GM12873 (cell line): ENCODE data around the gene HEATR5A.

Experiments used
- TF ChIP-seq, protein P1 (sequence below): IDR thresholded peaks from 2 replicates; pipeline ENCODE4 v1.5.1; 2012; ENCODE audit warnings: low read depth, mild to moderate bottlenecking, moderate library complexity, low read length, control low read depth; ENCODE audit not compliant: insufficient read depth; ENCODE audit errors: missing control alignments

The HEATR5A gene

DNA sequence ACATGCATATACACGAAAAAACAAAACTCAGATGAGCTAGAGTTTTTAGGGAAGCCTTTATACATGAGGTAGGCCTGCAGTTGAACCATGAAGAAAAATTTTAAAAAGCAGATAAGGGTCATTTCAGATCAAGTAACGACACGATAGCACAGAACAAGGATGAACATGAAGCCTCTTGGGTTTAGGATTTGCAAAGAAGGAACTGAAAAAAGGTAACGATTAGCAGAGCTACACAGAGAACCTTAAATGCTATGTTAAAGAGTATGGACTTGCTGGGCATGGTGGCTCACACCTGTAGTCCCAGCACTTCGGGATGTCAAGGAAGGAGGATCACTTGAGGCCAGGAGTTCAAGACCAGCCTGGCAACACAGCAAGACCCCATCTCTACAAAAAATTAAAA lies 116.7 kb downstream of the HEATR5A start:
- TF ChIP-seq, protein P1, sequence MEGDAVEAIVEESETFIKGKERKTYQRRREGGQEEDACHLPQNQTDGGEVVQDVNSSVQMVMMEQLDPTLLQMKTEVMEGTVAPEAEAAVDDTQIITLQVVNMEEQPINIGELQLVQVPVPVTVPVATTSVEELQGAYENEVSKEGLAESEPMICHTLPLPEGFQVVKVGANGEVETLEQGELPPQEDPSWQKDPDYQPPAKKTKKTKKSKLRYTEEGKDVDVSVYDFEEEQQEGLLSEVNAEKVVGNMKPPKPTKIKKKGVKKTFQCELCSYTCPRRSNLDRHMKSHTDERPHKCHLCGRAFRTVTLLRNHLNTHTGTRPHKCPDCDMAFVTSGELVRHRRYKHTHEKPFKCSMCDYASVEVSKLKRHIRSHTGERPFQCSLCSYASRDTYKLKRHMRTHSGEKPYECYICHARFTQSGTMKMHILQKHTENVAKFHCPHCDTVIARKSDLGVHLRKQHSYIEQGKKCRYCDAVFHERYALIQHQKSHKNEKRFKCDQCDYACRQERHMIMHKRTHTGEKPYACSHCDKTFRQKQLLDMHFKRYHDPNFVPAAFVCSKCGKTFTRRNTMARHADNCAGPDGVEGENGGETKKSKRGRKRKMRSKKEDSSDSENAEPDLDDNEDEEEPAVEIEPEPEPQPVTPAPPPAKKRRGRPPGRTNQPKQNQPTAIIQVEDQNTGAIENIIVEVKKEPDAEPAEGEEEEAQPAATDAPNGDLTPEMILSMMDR: no peak

DNA sequence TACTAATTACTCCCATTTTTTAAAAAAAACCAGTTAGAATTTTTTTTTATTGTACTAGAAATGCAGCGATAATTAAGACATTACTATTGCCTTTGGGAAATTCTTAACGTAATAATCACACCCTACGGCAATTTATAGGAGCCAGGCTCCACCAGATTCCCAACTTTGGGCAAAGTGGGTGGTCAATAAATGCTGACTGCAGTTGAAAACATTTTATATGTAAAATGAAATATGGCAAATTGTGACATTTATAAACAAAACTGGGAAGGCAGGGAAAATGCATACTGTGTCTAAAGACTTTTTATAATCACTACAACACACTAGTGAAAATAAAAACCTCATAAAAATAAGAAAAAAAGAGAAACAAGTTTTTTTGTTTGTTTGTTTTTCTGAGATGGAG lies 119.5 kb downstream of the HEATR5A start:
- TF ChIP-seq, protein P1: no peak

DNA sequence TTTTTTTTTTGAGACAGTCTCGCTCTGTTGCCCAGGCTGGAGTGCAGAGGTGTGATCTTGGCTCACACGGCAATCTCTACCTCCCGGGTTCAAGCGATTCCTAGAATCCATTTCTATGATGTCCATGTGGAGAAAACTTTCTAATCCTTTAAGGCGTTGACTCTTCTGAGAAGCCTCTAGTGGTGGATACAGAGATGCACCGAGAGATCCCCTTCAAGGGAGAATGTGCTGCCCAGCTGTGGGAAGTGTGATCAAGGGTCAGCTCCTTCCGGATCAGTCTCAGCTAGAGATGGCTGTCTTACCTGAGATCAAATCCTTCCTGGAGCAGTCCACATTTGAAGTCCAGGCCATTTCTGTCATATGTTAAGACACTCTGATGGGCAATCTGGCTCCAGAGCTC lies 120.1 kb downstream of the HEATR5A start:
- TF ChIP-seq, protein P1: peak; percentile 18

DNA sequence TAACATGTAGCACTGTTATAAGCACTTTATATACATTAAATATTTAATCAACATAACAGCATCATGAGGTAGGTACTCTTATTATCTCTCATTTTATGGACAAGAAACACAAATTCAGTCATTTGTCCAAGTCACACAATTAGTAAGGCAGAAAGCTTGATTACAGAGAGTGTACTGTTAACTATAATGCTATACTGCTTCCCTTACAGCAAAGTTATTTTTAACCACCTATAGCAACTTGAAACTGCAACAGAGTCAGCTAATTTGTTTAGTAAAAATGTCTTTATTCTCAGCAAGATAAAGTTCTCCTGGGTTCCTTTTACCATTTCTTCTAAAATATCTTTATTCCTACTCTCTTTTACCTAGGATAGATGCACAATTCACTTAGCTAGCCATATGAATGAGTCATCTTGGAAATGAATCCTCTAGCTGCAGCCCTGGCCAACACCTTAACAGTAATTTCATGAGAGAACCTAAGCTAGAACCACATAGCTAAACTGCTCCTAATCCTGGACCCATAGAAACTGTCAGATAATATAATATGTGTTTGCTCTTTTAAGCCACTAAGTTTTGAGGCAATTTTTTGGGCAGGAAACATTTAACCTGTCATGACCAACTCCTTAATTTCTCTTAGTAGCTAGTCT lies 122.5 kb downstream of the HEATR5A start:
- TF ChIP-seq, protein P1: no peak

DNA sequence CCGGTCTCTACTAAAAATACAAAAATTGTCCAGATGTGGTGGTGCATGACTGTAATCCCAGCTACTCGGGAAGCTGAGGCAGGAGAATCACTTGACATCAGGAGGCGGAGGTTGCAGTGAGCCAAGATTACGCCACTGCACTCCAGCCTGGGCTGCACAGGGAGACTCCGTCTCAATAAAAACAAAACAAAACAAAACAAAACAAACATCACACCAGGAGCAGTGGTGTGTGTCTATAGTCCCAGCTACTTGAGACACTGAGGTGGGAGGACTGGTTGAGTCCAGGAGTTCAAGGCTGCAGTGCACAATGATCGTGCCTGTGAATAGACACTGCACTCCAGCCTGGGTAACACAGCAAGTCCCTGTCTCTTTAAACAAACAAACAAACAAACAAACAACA lies 123.2 kb downstream of the HEATR5A start:
- TF ChIP-seq, protein P1: no peak

DNA sequence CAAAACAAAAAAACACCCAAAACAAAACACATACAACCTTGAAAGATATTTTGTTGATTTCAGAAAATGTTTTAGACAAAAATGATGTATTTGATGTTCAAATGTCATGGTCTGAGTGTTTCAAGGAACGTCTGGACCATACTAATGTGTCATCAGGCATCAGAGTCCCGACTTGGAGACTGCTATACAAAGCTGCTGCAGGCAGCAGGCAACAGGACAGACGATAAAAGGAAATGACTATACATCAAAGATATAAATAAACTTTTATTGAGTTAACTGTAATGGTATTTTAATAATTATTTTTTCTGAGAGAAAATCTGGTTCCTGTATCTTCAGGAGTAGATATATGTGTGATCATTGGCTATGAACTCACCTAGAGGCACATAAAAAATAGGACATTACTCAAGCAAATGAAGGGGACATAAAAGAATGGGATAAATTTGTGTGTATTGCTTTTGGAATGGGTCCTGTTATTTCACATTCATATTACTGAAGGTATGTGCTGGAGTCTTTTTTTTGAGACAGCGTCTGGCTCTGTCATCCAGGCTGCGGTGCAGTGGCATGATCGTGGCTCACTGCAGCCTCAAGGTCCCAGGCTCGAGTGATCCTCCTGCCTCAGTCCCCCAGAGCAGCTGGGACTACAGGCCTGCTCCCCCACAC lies 125.5 kb downstream of the HEATR5A start:
- TF ChIP-seq, protein P1: no peak

DNA sequence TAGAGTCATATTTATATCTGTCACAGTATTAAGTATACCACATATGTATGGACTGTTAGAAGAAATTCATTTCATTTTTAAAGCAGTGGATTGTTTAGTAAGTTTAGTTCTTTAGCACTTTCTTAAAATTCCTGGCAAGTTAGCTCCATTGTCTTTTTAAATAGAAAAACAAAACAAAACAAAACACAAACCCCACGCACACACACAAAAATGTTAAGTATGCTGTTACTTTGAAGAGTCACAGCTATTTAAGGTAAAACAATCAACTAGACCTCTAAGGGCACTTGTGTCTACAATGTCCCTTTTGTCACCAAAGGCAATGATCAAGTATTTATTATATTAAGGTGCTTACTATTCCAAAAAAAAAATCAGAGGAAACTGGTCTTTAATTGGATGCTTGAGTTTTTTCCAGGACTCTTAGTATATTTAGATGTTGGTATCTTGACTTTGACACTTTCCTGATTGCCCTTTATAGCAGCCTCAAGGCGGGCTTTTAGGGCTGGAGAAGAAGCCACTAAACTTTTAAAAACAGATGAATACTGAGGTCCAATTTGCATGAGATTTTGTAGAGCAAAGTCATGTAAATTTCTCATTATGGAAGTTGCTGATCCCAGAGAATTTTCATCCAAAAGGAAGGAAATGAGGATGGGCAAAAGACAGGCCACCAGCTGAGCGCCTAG lies 127.3 kb downstream of the HEATR5A start:
- TF ChIP-seq, protein P1: no peak
